OCI-LY1 (cell line): ENCODE results near the gene LBX1.

Experiments
- H2AFZ ChIP-seq: fragments of 200-600 bp; sonication (generic), shearing (Covaris generic); 2 replicates; pipeline ENCODE4 v1.6.0; 2014; ENCODE audit warnings: antibody characterized with exemption, mild to moderate bottlenecking, low read length
- H3F3A ChIP-seq: fragments of 200-600 bp; sonication (generic), shearing (Covaris generic); 2 replicates; pipeline ENCODE4 v1.6.0; 2014; ENCODE audit warnings: mild to moderate bottlenecking, antibody characterized with exemption, low read length, moderate library complexity; ENCODE audit not compliant: insufficient read depth
- H3K27ac ChIP-seq: fragments of 200-600 bp; sonication (generic); 2 replicates; pipeline ENCODE4 v1.5.1; 2014; ENCODE audit warnings: low read length, mixed run types, mild to moderate bottlenecking, low read depth; ENCODE audit not compliant: poor library complexity, severe bottlenecking
- H3K27me3 ChIP-seq: fragments of 200-600 bp; sonication (generic); 2 replicates; pipeline ENCODE4 v1.6.0; 2014; ENCODE audit warnings: antibody characterized with exemption, mild to moderate bottlenecking, low read length, moderate library complexity; ENCODE audit not compliant: insufficient read depth
- H3K36me3 ChIP-seq: fragments of 200-600 bp; sonication (generic); 2 replicates; pipeline ENCODE4 v1.6.1; 2014; ENCODE audit warnings: mild to moderate bottlenecking, antibody characterized with exemption, low read length, moderate library complexity, mixed read lengths; ENCODE audit not compliant: insufficient read depth
- H3K4me1 ChIP-seq: fragments of 200-600 bp; sonication (generic); 2 replicates; pipeline ENCODE4 v1.5.1; 2014; ENCODE audit warnings: mild to moderate bottlenecking, low read length, moderate library complexity; ENCODE audit not compliant: insufficient read depth, severe bottlenecking
- H3K4me2 ChIP-seq: fragments of 200-600 bp; sonication (generic), shearing (Covaris generic); 2 replicates; pipeline ENCODE4 v1.6.1; 2014; ENCODE audit warnings: low read length
- H3K4me3 ChIP-seq: fragments of 200-600 bp; sonication (generic); 2 replicates; pipeline ENCODE4 v1.5.1; 2014; ENCODE audit warnings: low read length, low read depth, mild to moderate bottlenecking, mixed read lengths; ENCODE audit not compliant: poor library complexity, severe bottlenecking
- H3K79me2 ChIP-seq: fragments of 200-600 bp; shearing (Covaris generic); 2 replicates; pipeline ENCODE4 v1.6.1; 2016; ENCODE audit warnings: mixed run types, low read length, mixed read lengths; ENCODE audit not compliant: insufficient read depth
- H3K9ac ChIP-seq: fragments of 200-600 bp; sonication (generic), shearing (Covaris generic); 2 replicates; pipeline ENCODE4 v1.6.1; 2014; ENCODE audit warnings: mild to moderate bottlenecking, low read length, mixed read lengths
- H3K9me2 ChIP-seq: fragments of 200-600 bp; sonication (generic), shearing (Covaris generic); 2 replicates; pipeline ENCODE4 v1.6.1; 2014; ENCODE audit warnings: low read depth, mild to moderate bottlenecking, low read length, mixed read lengths
- H3K9me3 ChIP-seq: fragments of 200-600 bp; shearing (Covaris generic); 2 replicates; pipeline ENCODE4 v1.6.1; 2014; ENCODE audit warnings: low read length, mixed read lengths
- H4K20me1 ChIP-seq: fragments of 200-600 bp; sonication (generic), shearing (Covaris generic); 2 replicates; pipeline ENCODE4 v1.6.0; 2016; ENCODE audit warnings: mild to moderate bottlenecking, low read length; ENCODE audit not compliant: insufficient read depth
- CTCF ChIP-seq: fragments of 200-600 bp; sonication (generic), shearing (Covaris generic); IDR thresholded peaks from 2 replicates; pipeline ENCODE4 v1.5.1; 2017; ENCODE audit warnings: mild to moderate bottlenecking, antibody characterized with exemption, low read length, moderate library complexity, mixed read lengths
- EZH2 ChIP-seq: fragments of 200-600 bp; sonication (generic), shearing (Covaris generic); IDR thresholded peaks from 2 replicates; pipeline ENCODE4 v1.8.0; 2017; ENCODE audit warnings: borderline replicate concordance, mixed run types, mild to moderate bottlenecking, antibody characterized with exemption, low read length, moderate library complexity, mixed read lengths

The LBX1 gene

GRCh38 chr10:101272229-101272868, 43.1 kb upstream of the LBX1 start:
- H3K79me2 ChIP-seq: no peaks in the 10 kb centered on the region
- no peaks in the 10 kb centered on the region for H3K36me3 ChIP-seq
- H4K20me1 ChIP-seq: no peaks in the 10 kb centered on the region
- H3K9me3 ChIP-seq: no peaks in the 10 kb centered on the region
- H3K4me3 ChIP-seq: no peak overlapping the region
- no peaks in the 10 kb centered on the region for H3F3A ChIP-seq
- H3K9ac ChIP-seq: no peak overlapping the region
- TF ChIP-seq CTCF (peak; percentile 51), EZH2 (no peak)
- no peaks in the 10 kb centered on the region for H3K9me2 ChIP-seq
- H3K27ac ChIP-seq: no peak overlapping the region
- no peaks in the 10 kb centered on the region for H3K27me3 ChIP-seq
- no peak overlapping the region for H2AFZ ChIP-seq
- H3K4me2 ChIP-seq: no peak overlapping the region
- no peaks in the 10 kb centered on the region for H3K4me1 ChIP-seq

GRCh38 chr10:101270763-101271162, 41.5 kb upstream of the LBX1 start:
- Histone ChIP-seq H3K9me3 (no peaks in the 10 kb centered on the region), H3K36me3 (no peaks in the 10 kb centered on the region), H3K4me1 (no peaks in the 10 kb centered on the region), H3F3A (no peaks in the 10 kb centered on the region), H4K20me1 (no peaks in the 10 kb centered on the region), H3K9me2 (no peaks in the 10 kb centered on the region), H3K4me3 (no peak overlapping the region), H3K27me3 (no peaks in the 10 kb centered on the region), H3K4me2 (no peak overlapping the region), H3K79me2 (no peaks in the 10 kb centered on the region), H3K27ac (no peak overlapping the region), H2AFZ (no peak overlapping the region), H3K9ac (no peak overlapping the region)
- TF ChIP-seq EZH2: no peak
- no peak for TF ChIP-seq CTCF

GRCh38 chr10:101267776-101268175, 38.5 kb upstream of the LBX1 start:
- Histone ChIP-seq H3F3A (no peaks in the 10 kb centered on the region), H3K9ac (no peak overlapping the region), H3K9me3 (no peaks in the 10 kb centered on the region), H3K9me2 (no peaks in the 10 kb centered on the region), H3K36me3 (no peaks in the 10 kb centered on the region), H3K27me3 (no peaks in the 10 kb centered on the region), H3K4me2 (no peak overlapping the region), H3K27ac (no peak overlapping the region), H4K20me1 (no peaks in the 10 kb centered on the region), H2AFZ (no peak overlapping the region), H3K79me2 (no peaks in the 10 kb centered on the region), H3K4me3 (no peak overlapping the region), H3K4me1 (no peaks in the 10 kb centered on the region)
- TF ChIP-seq EZH2 (no peak), CTCF (no peak)
